GM19238 (cell line): Measurements from ENCODE around the gene VAV2.

Source experiments
- DNase-seq: peaks from one replicate; pipeline ENCODE4 v3.0.0; 2011; ENCODE audit warnings: low spot score; ENCODE audit not compliant: insufficient read length

VAV2 gene

GRCh38 chr9:133821601-133822429 lies 170.3 kb downstream of the VAV2 start:
- peak; percentile 46 for DNase-seq

GRCh38 chr9:133819923-133820322 lies 172.2 kb downstream of the VAV2 start:
- no peak for DNase-seq

- DNase-seq = no peak
These were observed 173.7 kb downstream of the VAV2 start for GRCh38 chr9:133818444-133818843.

GRCh38 chr9:133815781-133816180 lies 176.3 kb downstream of the VAV2 start:
- no peak for DNase-seq

GRCh38 chr9:133814586-133815208 lies 177.4 kb downstream of the VAV2 start:
- no peak for DNase-seq

- no peak for DNase-seq
These were observed 178.2 kb downstream of the VAV2 start for GRCh38 chr9:133813749-133814585.

- DNase-seq = no peak
These were observed 179.0 kb downstream of the VAV2 start for GRCh38 chr9:133812941-133813748.

GRCh38 chr9:133812077-133812868 lies 179.9 kb downstream of the VAV2 start:
- DNase-seq = no peak

GRCh38 chr9:133811471-133811870 lies 180.7 kb downstream of the VAV2 start:
- DNase-seq = no peak

- no peak for DNase-seq
These were observed 181.4 kb downstream of the VAV2 start for GRCh38 chr9:133810556-133811195.

- no peak for DNase-seq
These were observed 182.8 kb downstream of the VAV2 start for GRCh38 chr9:133809335-133809734.

- no peak for DNase-seq
These were observed 184.3 kb downstream of the VAV2 start for GRCh38 chr9:133807818-133808217.

- no peak for DNase-seq
These were observed 185.1 kb downstream of the VAV2 start for GRCh38 chr9:133807037-133807436.

- no peak for DNase-seq
These were observed 185.5 kb downstream of the VAV2 start for GRCh38 chr9:133806623-133807010.

GRCh38 chr9:133805876-133806622 lies 186.1 kb downstream of the VAV2 start:
- no peak for DNase-seq

- DNase-seq = no peak
These were observed 187.9 kb downstream of the VAV2 start for GRCh38 chr9:133804199-133804598.

- DNase-seq = no peak
These were observed 188.4 kb downstream of the VAV2 start for GRCh38 chr9:133803745-133804144.

GRCh38 chr9:133803028-133803585 lies 189.0 kb downstream of the VAV2 start:
- DNase-seq = no peak

- DNase-seq = no peak
These were observed 190.4 kb downstream of the VAV2 start for GRCh38 chr9:133801739-133802138.
